Nephron progenitor cell (in vitro differentiated cells): ENCODE results near the gene DRGX.
A peak's percentile ranks its signal among the peaks of the same experiment; 100 is the strongest.

Source experiments
- DNase-seq: peaks from one replicate; pipeline ENCODE4 v3.0.0; 2021
- H3K27ac Mint-ChIP-seq: 2 replicates; pipeline ENCODE4 v1.8.0; 2021; ENCODE audit warnings: mild to moderate bottlenecking, moderate library complexity, mixed read lengths
- H3K27me3 Mint-ChIP-seq: 2 replicates; pipeline ENCODE4 v1.8.0; 2021; ENCODE audit warnings: mild to moderate bottlenecking, low read depth, mixed read lengths; ENCODE audit not compliant: poor library complexity
- H3K36me3 Mint-ChIP-seq: 2 replicates; pipeline ENCODE4 v1.8.0; 2021; ENCODE audit warnings: low read depth, mixed read lengths
- H3K4me1 Mint-ChIP-seq: 2 replicates; pipeline ENCODE4 v1.8.0; 2021; ENCODE audit warnings: mixed read lengths
- H3K4me3 Mint-ChIP-seq: 2 replicates; pipeline ENCODE4 v1.8.0; 2021; ENCODE audit warnings: mild to moderate bottlenecking, moderate library complexity, mixed read lengths
- H3K9me3 Mint-ChIP-seq: 2 replicates; pipeline ENCODE4 v1.8.0; 2021; ENCODE audit warnings: mild to moderate bottlenecking, moderate library complexity, mixed read lengths
- CTCF ChIP-seq: fragments of 200-600 bp; sonication (generic); IDR thresholded peaks from 2 replicates; pipeline ENCODE4 v1.5.0; 2021; ENCODE audit warnings: antibody characterized with exemption

Gene DRGX

GRCh38 chr10:49410365-49411074 is 14.6 kb upstream of the DRGX start:
- no peak for DNase-seq
- no peak for TF ChIP-seq CTCF
- Mint-ChIP-seq H3K4me3 (no peak overlapping the region), H3K4me1 (peaks cover 4% of the 10 kb centered on the region), H3K36me3 (no peaks in the 10 kb centered on the region), H3K27ac (no peak overlapping the region), H3K9me3 (no peaks in the 10 kb centered on the region), H3K27me3 (peaks cover 69% of the 10 kb centered on the region)

- TF ChIP-seq CTCF: no peak
- no peak overlapping the region for H3K4me3 Mint-ChIP-seq
- H3K36me3 Mint-ChIP-seq: no peaks in the 10 kb centered on the region
- no peaks in the 10 kb centered on the region for H3K9me3 Mint-ChIP-seq
- H3K27me3 Mint-ChIP-seq: peaks cover 72% of the 10 kb centered on the region
- no peak overlapping the region for H3K27ac Mint-ChIP-seq
- DNase-seq: no peak
- peaks cover 4% of the 10 kb centered on the region for H3K4me1 Mint-ChIP-seq
These were observed 13.9 kb upstream of the DRGX start for GRCh38 chr10:49409755-49410154.

GRCh38 chr10:49408519-49409306 is 12.8 kb upstream of the DRGX start:
- no peak for DNase-seq
- H3K27me3 Mint-ChIP-seq: peaks cover 75% of the 10 kb centered on the region
- peaks cover 4% of the 10 kb centered on the region for H3K4me1 Mint-ChIP-seq
- TF ChIP-seq CTCF: no peak
- no peaks in the 10 kb centered on the region for H3K9me3 Mint-ChIP-seq
- H3K4me3 Mint-ChIP-seq: no peak overlapping the region
- no peaks in the 10 kb centered on the region for H3K36me3 Mint-ChIP-seq
- H3K27ac Mint-ChIP-seq: no peak overlapping the region

GRCh38 chr10:49407552-49408137 is 11.8 kb upstream of the DRGX start:
- peaks cover 4% of the 10 kb centered on the region for H3K4me1 Mint-ChIP-seq
- H3K27ac Mint-ChIP-seq: no peak overlapping the region
- H3K36me3 Mint-ChIP-seq: no peaks in the 10 kb centered on the region
- H3K9me3 Mint-ChIP-seq: no peaks in the 10 kb centered on the region
- peaks cover 81% of the 10 kb centered on the region for H3K27me3 Mint-ChIP-seq
- DNase-seq: peak; percentile 88
- TF ChIP-seq CTCF: peak; percentile 89
- H3K4me3 Mint-ChIP-seq: no peak overlapping the region

GRCh38 chr10:49407151-49407550 is 11.3 kb upstream of the DRGX start:
- H3K4me1 Mint-ChIP-seq: peaks cover 4% of the 10 kb centered on the region
- TF ChIP-seq CTCF: no peak
- H3K27me3 Mint-ChIP-seq: peaks cover 84% of the 10 kb centered on the region
- no peak overlapping the region for H3K4me3 Mint-ChIP-seq
- H3K27ac Mint-ChIP-seq: no peak overlapping the region
- H3K36me3 Mint-ChIP-seq: no peaks in the 10 kb centered on the region
- DNase-seq: no peak
- H3K9me3 Mint-ChIP-seq: no peaks in the 10 kb centered on the region
